Keratinocyte (primary cell): Measurements from ENCODE around the gene REV3L.

Source experiments
- CTCF ChIP-seq, 3 experiments: IDR thresholded peaks in 1 of 3; conservative IDR thresholded peaks in 1 of 3; optimal IDR thresholded peaks in 1 of 3; 2 replicates in 2 of 3; 3 replicates in 1 of 3; pipeline versions ENCODE3 to v1.5.1; 2011; ENCODE audit warnings: low read length in 3 of 3, mild to moderate bottlenecking in 3 of 3, moderate library complexity in 2 of 3, control low read depth in 1 of 3, inconsistent platforms in 1 of 3; ENCODE audit not compliant: insufficient read depth in 2 of 3; ENCODE audit errors: extremely low read depth in 1 of 3
- EZH2 ChIP-seq: IDR thresholded peaks from one replicate; pipeline ENCODE4 v1.6.1; 2012; ENCODE audit warnings: inconsistent platforms, mild to moderate bottlenecking, low read length, moderate library complexity

- TF ChIP-seq CTCF (optimal IDR thresholded peaks at IDR 0.05 in 1 of 3, IDR thresholded peaks at IDR 0.05 in 1 of 3, conservative IDR thresholded peaks at IDR 0.05 in 1 of 3; ENCODE audit: extremely low read depth in 1 of 3, insufficient read depth in 2 of 3, low read length in 3 of 3) (no peak), EZH2 (no peak)
Observed at GRCh38 chr6:111502154-111502553, 19.1 kb upstream of the REV3L start.
